GM21717 (cell line): ENCODE measurements around the gene MOXD1.

Experiments used
- ATAC-seq: cut with Tn5 transposase; IDR thresholded peaks from one replicate; pipeline ENCODE4 v1.9.1; 2021; ENCODE audit warnings: mild to moderate bottlenecking, moderate library complexity; ENCODE audit not compliant: unreplicated experiment

MOXD1 gene

DNA sequence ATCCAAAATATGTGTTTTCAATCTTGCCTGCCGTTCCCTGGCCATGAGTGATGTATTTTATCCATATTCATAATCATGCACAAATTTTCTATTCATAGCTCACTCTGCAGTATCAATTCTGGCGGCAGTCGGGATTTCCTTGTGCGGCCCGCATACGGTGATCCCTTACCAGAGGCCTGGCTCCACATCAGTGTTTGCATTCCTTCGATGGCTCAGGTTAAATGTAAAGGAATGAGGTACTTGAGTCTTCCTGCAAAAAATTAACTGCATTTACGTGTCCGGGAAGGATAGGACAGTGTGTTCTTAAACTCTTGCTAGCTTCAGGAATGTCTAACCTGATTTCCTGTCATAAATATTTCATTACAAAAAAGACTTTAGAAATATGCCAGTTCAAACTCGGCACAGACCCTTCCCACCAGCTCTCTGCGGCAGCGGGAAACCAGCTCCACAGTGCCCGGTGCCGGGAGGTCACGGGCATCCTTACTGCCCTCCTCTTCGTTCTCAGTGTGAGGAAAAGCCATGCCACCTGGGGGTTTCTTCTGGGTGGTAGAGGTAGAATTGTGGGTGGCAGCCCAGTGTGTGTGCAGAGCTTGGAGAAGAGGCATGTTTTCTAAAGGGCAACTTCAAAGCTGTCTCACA, 154.5 kb downstream of the MOXD1 start:
- no peak for ATAC-seq

DNA sequence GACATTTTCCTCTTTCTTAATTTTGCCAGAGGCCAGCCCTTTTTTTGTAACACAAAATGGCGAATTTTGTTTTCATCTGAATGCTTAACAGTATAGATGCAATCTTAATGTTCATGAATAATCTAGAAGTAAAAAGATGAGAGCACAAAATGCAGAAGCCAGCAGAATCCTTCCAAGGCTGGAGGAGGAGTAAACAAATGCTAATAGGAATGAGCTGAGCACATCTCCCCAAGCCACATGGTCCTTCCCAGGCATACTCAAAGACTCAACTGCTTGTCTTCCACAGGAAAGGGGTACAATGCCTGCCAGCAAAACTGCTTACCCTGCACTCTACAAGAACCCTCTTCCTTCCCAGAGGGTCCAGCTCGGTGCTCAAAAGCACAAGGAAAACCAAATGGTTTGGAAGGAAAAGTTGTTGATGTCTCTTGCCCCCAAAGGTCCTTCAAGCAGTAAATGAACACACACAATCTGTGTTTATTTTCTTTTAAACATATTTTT, 155.1 kb downstream of the MOXD1 start:
- no peak for ATAC-seq
